ENCODE measurements around the gene GALNT4.

DNA sequence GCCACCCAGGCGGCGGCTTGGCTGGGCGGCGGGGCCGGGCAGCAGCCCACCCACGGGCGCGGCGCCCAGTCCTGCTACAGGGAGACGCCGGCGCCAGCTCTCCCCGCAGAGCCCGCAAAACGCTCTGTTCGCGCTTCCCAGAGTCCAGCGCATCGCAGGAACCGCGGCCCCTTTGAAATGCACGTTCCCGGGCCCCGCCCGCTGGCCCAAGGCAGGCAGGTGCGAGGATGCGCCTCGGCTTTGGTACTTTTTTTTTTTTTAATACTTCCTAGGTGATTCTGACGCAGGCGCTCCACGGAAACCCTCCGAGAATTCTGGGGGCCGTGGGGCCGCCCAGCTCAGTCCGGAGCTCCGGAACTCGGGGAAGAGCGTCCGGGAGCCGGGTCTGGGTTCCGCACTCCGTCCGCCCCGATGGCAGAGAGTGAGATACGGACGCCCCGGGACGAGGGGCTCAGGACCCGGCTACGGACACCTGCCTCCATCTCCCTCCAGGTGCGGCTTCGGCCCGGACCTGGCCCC, 768 bp upstream of the GALNT4 start:
- TF ChIP-seq EZH2phosphoT487 (conservative IDR thresholded peaks at IDR 0.05; ENCODE audit: low read length) = no peak
- TF ChIP-seq, protein P1, sequence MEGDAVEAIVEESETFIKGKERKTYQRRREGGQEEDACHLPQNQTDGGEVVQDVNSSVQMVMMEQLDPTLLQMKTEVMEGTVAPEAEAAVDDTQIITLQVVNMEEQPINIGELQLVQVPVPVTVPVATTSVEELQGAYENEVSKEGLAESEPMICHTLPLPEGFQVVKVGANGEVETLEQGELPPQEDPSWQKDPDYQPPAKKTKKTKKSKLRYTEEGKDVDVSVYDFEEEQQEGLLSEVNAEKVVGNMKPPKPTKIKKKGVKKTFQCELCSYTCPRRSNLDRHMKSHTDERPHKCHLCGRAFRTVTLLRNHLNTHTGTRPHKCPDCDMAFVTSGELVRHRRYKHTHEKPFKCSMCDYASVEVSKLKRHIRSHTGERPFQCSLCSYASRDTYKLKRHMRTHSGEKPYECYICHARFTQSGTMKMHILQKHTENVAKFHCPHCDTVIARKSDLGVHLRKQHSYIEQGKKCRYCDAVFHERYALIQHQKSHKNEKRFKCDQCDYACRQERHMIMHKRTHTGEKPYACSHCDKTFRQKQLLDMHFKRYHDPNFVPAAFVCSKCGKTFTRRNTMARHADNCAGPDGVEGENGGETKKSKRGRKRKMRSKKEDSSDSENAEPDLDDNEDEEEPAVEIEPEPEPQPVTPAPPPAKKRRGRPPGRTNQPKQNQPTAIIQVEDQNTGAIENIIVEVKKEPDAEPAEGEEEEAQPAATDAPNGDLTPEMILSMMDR (IDR thresholded peaks at IDR 0.05; ENCODE audit: insufficient read depth, low read length, poor library complexity, severe bottlenecking) = no peak

Measured in SU-DHL-6 (cell line).